OCI-LY3 (cell line): ENCODE data around the gene PRKCE.

Experiments
- H2AFZ ChIP-seq: fragments of 200-600, 300-600 bp; shearing (Covaris generic); 2 replicates; pipeline ENCODE4 v1.6.0; 2014; ENCODE audit warnings: antibody characterized with exemption, low read depth, low read length
- H3K27ac ChIP-seq: fragments of 200-600, 300-600 bp; sonication (generic); 2 replicates; pipeline ENCODE4 v1.5.1; 2014; ENCODE audit warnings: mild to moderate bottlenecking, low read length, moderate library complexity, mixed read lengths
- H3K27me3 ChIP-seq: fragments of 200-600, 300-600 bp; sonication (generic); 2 replicates; pipeline ENCODE4 v1.6.1; 2014; ENCODE audit warnings: low read depth, low read length, mixed read lengths
- H3K36me3 ChIP-seq: fragments of 200-600, 300-600 bp; sonication (generic); replicated peaks from 2 replicates; pipeline ENCODE3; 2014; ENCODE audit warnings: low read depth, low read length, mixed read lengths
- H3K4me1 ChIP-seq: fragments of 300-600, 200-600 bp; sonication (generic); 2 replicates; pipeline ENCODE4 v1.6.1; 2014; ENCODE audit warnings: low read length, mixed read lengths
- H3K4me2 ChIP-seq: fragments of 200-600, 300-600 bp; sonication (generic); 2 replicates; pipeline ENCODE4 v1.6.1; 2014; ENCODE audit warnings: low read length, mixed read lengths
- H3K4me3 ChIP-seq: fragments of 300-600, 200-600 bp; sonication (generic); 2 replicates; pipeline ENCODE4 v1.5.1; 2014; ENCODE audit warnings: antibody characterized with exemption, mild to moderate bottlenecking, low read length, moderate library complexity
- H3K79me2 ChIP-seq: fragments of 300-600, 200-600 bp; shearing (Covaris generic); 2 replicates; pipeline ENCODE4 v1.6.1; 2014; ENCODE audit warnings: mild to moderate bottlenecking, low read length, mixed read lengths
- H3K9ac ChIP-seq: fragments of 300-600, 200-600 bp; shearing (Covaris generic); 2 replicates; pipeline ENCODE4 v1.6.0; 2014; ENCODE audit warnings: mild to moderate bottlenecking, low read length, moderate library complexity
- H3K9me3 ChIP-seq: fragments of 200-600, 300-600 bp; shearing (Covaris generic); 2 replicates; pipeline ENCODE4 v1.6.1; 2014; ENCODE audit warnings: low read length, mixed read lengths; ENCODE audit not compliant: insufficient read depth
- H4K20me1 ChIP-seq: fragments of 200-600, 300-600 bp; sonication (generic); 2 replicates; pipeline ENCODE4 v1.6.1; 2016; ENCODE audit warnings: low read length, mixed read lengths; ENCODE audit not compliant: insufficient read depth
- EZH2phosphoT487 ChIP-seq: fragments of 200-600 bp; shearing (Covaris generic); IDR thresholded peaks from 2 replicates; pipeline ENCODE4 v1.6.1; 2018; ENCODE audit warnings: antibody characterized with exemption, mixed run types, low read depth
- TF ChIP-seq, protein P1 (sequence below): fragments of 200-600, 300-600 bp; sonication (generic); IDR thresholded peaks from 2 replicates; pipeline ENCODE4 v1.5.1; 2014; ENCODE audit warnings: antibody characterized with exemption, low read length, low read depth

Gene PRKCE

DNA sequence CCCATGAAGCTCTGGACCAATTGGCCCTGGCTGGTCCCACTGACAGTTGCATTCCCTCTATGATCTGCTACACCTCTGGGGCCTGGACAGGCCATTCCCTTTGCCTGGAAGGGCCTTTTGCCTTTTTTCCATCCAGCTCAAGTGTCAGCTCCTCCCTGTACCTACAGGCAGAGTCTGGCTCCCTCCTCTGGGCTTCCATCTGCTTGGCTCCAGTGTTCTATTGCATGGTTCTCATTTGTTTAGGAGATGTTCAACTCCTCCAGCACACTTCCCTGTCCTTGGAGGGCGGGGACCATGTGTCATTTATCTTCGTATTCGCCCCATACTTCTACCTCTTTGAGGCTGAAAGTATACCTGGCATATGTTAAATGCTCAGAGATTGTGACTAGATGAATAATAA lies 61.1 kb downstream of the PRKCE start:
- no peaks in the 10 kb centered on the region for H3K9me3 ChIP-seq
- peaks cover 3% of the 10 kb centered on the region for H3K36me3 ChIP-seq
- no peaks in the 10 kb centered on the region for H3K4me1 ChIP-seq
- H3K4me2 ChIP-seq = no peak overlapping the region
- no peak for TF ChIP-seq EZH2phosphoT487
- TF ChIP-seq, protein P1, sequence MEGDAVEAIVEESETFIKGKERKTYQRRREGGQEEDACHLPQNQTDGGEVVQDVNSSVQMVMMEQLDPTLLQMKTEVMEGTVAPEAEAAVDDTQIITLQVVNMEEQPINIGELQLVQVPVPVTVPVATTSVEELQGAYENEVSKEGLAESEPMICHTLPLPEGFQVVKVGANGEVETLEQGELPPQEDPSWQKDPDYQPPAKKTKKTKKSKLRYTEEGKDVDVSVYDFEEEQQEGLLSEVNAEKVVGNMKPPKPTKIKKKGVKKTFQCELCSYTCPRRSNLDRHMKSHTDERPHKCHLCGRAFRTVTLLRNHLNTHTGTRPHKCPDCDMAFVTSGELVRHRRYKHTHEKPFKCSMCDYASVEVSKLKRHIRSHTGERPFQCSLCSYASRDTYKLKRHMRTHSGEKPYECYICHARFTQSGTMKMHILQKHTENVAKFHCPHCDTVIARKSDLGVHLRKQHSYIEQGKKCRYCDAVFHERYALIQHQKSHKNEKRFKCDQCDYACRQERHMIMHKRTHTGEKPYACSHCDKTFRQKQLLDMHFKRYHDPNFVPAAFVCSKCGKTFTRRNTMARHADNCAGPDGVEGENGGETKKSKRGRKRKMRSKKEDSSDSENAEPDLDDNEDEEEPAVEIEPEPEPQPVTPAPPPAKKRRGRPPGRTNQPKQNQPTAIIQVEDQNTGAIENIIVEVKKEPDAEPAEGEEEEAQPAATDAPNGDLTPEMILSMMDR = no peak
- no peaks in the 10 kb centered on the region for H4K20me1 ChIP-seq
- no peak overlapping the region for H3K9ac ChIP-seq
- H2AFZ ChIP-seq = no peak overlapping the region
- H3K4me3 ChIP-seq = no peak overlapping the region
- H3K27me3 ChIP-seq = no peaks in the 10 kb centered on the region
- H3K27ac ChIP-seq = no peak overlapping the region
- no peaks in the 10 kb centered on the region for H3K79me2 ChIP-seq

DNA sequence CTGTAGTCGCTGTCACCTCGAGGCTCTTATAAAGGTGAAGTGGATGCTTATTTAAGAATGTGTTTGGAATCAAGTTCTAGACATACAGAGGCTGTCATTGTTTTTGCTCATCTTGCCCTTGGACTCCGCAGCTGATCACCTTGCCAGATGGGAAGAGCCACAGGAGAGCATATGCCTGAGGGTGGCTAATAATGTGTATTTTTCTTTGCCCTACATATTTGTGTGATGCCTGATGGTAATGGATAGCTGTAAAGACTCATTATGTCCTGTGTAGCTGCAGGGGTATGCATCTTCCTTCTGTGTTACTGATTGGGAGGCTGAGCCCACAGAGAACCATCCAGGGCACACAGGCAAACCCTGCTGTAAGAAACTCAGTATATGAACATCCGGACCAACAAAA lies 61.7 kb downstream of the PRKCE start:
- peaks cover 3% of the 10 kb centered on the region for H3K36me3 ChIP-seq
- H3K27ac ChIP-seq = no peak overlapping the region
- H2AFZ ChIP-seq = no peak overlapping the region
- no peak overlapping the region for H3K4me2 ChIP-seq
- no peak for TF ChIP-seq EZH2phosphoT487
- TF ChIP-seq, protein P1 = no peak
- no peak overlapping the region for H3K4me3 ChIP-seq
- no peaks in the 10 kb centered on the region for H3K79me2 ChIP-seq
- H3K9me3 ChIP-seq = no peaks in the 10 kb centered on the region
- no peak overlapping the region for H3K9ac ChIP-seq
- H3K27me3 ChIP-seq = no peaks in the 10 kb centered on the region
- no peaks in the 10 kb centered on the region for H4K20me1 ChIP-seq
- no peaks in the 10 kb centered on the region for H3K4me1 ChIP-seq

DNA sequence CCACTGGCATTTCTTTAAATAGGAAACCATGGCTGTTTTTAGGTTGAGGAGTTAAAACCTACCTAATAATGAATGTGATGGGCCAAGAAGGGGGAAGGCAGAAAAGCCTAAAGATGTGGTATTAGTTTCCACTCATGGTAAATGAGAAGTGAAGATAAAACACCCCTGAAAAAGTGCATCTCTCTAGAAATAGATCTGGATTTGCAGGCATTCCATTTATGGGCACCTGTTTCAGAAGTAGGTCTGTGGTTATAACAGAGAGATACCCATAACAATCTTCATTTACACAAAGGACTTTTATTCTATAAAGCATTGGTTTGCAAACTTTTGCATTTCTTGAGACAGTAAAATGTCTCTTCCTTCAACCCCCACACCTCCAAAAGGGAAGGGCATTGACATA lies 62.1 kb downstream of the PRKCE start:
- Histone ChIP-seq H3K9me3 (no peaks in the 10 kb centered on the region), H3K4me2 (no peak overlapping the region), H3K79me2 (no peaks in the 10 kb centered on the region), H3K4me3 (no peak overlapping the region), H4K20me1 (no peaks in the 10 kb centered on the region), H3K27ac (no peak overlapping the region), H2AFZ (no peak overlapping the region), H3K36me3 (peaks cover 2% of the 10 kb centered on the region), H3K27me3 (no peaks in the 10 kb centered on the region), H3K4me1 (no peaks in the 10 kb centered on the region), H3K9ac (no peak overlapping the region)
- TF ChIP-seq, protein P1 = no peak
- no peak for TF ChIP-seq EZH2phosphoT487

DNA sequence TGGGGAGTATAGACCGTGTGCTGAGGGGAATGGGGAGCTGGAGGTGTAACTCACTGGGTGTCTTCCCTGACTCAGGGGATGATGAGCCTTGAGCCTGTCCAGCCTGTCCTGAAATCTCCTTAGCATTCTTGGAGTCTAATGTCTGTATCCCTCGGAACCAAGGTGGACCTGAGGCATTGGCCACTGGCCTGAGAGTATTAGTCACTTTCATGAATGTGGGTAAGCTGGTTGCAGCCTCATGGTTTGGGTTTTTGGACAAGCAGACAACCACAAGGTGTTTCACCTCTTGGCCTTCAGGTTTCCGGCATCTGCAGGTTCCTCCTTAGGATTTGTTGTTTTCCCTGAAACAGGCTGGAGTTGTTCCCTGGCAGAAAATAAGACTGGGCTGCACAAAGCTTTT lies 63.2 kb downstream of the PRKCE start:
- Histone ChIP-seq H3K9ac (no peak overlapping the region), H3K36me3 (no peaks in the 10 kb centered on the region), H3K27ac (no peak overlapping the region), H3K4me1 (no peaks in the 10 kb centered on the region), H3K27me3 (no peaks in the 10 kb centered on the region), H3K4me3 (no peak overlapping the region), H3K9me3 (no peaks in the 10 kb centered on the region), H4K20me1 (no peaks in the 10 kb centered on the region), H3K4me2 (no peak overlapping the region), H2AFZ (no peak overlapping the region), H3K79me2 (no peaks in the 10 kb centered on the region)
- TF ChIP-seq EZH2phosphoT487 = no peak
- TF ChIP-seq, protein P1 = no peak
